ENCODE data around the gene DKK3. TPM values are rescaled to one million over a fixed set of nuclear protein-coding genes. Genes with fewer than 3 reads are reported as not detected.
"Not testable (repeated sequence)": the region's sequence is repeated elsewhere in the genome, so short reads cannot be mapped to it uniquely, and the experiment has no call there.

Gene DKK3
- polyA plus RNA-seq, 3 donors: 49.7 to 72.3 (median 66.7) TPM

DNA sequence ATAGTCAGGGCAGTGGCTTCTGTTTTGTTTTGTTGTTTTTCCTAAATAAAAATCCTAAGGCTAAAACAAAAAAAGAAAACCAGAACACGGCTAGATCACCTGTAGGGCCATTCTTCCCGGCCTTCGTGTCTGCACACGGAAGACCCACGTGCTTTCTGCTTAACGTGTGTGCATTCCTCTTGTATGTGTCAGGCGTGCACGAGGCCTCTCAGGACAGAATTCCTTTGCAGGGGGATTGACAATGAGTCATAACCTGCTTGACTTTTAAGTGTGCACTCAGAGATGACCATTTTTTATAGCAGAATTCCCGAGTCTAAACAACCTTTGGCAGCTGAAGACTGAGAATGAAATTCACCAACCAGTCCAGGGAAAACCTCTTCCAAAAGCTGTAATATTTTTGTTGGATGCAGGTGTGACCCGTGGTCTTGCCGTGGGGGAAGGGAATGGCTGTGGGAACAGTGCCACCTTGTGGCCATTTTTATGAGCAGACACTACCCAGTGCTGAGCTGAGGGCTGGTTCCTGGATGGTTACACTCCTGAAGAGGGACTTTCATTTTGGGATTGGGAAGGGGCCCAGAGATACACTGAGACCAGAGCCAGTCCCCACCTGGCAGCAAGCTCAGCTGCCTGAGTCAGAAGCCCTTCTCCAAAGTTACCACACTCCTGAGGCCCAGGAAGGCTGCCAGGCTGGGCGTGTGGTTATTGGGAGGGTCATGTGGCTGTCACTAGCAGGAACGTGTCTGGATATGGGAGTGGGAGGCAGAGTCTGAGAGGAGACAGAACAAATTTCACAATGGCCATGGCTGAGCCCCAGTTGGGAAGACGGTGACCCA is 35.7 kb upstream of the DKK3 start:
- DNase-seq (ENCODE audit: extremely low read depth in 1 of 11, low read depth in 9 of 11, low spot score in 4 of 11): peak; percentile 46 to 80 (median 65)

DNA sequence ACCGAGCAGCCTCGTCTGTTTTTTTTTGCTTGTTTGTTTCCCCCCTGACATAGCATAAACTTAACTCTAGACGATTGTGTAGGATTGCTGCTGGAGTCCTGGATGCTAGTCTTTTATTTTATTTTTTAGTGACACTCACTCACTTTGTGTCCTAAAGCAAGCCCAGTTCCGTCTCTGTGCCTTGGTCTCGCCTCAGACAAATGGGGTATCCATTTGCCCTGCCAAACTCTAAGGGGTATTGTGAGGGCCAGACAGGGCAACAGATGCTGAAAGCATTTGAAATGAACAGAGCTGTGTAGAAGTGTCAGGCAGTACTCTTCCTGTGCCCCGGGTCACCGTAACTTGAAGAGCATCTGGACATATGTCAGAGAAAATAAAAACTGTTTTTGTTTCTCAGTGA is 34.8 kb upstream of the DKK3 start:
- no peak for DNase-seq (ENCODE audit: extremely low read depth in 1 of 11, low read depth in 9 of 11, low spot score in 4 of 11)

DNA sequence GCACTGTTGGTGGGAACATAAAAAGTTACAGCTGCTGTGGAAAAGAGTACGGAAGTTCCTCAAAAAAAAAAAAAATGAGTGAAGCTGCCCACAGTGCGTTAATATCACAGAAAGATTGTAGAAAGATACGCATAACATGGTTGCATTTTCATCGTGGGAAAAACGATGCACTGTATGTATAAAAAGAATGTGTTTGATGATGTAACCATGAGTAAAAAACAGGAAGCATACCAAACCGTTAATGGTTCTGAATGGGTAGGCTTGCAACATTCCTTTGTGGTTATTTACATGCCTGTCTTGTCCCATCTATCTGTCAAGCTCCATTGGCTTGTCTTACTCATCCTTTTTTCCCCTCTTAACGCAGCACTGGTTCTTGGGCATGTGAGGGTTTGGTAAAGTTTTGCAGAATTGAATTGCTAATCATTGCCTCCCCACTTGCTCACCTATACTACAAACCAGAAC is 33.8 kb upstream of the DKK3 start:
- peak in 4 of 11 donors; percentile 16 to 40 (median 31) for DNase-seq (ENCODE audit: extremely low read depth in 1 of 11, low read depth in 9 of 11, low spot score in 4 of 11)

- DNase-seq (ENCODE audit: extremely low read depth in 1 of 11, low read depth in 9 of 11, low spot score in 4 of 11): not testable (repeated sequence)
Measured at GRCh38 chr11:12040719-12041118, 32.3 kb upstream of the DKK3 start.

GRCh38 chr11:12032968-12033367 is 24.5 kb upstream of the DKK3 start:
- DNase-seq (ENCODE audit: extremely low read depth in 1 of 11, low read depth in 9 of 11, low spot score in 4 of 11): no peak

DNA sequence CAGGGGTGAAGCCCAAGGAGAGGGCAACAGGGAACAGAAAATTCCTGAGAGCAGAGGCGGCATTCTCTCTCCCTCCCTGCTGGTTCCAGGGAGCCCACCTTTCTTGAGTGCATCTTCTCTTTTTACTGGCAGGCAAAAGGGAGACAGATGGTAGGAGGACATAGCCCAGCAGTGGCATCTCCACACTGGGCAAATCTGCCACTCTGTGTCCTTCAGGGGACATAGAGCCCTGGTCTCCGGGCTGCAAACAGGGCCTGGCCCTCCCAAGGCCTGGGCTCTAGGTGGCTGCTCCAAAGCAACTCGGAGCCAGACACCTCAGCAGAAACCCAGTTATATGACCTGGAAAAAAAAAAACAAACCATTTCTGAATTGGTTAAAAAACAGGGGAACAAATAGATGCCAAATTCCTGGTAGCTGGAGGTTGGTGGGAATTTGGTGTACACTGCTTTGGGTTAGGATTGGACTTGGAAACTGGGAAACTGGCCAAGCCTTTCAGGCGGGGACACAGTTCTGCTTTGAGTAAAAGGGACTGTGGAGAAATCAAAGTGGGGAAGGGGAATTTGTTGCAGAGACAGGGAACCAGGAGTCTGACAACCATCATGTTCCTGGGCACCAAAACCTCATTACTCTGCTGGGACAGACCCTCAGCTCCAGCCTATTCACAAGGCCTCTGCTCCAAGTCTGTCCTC is 23.6 kb upstream of the DKK3 start:
- no peak for DNase-seq (ENCODE audit: extremely low read depth in 1 of 11, low read depth in 9 of 11, low spot score in 4 of 11)

GRCh38 chr11:12029738-12030363 is 21.4 kb upstream of the DKK3 start:
- DNase-seq (ENCODE audit: extremely low read depth in 1 of 11, low read depth in 9 of 11, low spot score in 4 of 11): no peak

DNA sequence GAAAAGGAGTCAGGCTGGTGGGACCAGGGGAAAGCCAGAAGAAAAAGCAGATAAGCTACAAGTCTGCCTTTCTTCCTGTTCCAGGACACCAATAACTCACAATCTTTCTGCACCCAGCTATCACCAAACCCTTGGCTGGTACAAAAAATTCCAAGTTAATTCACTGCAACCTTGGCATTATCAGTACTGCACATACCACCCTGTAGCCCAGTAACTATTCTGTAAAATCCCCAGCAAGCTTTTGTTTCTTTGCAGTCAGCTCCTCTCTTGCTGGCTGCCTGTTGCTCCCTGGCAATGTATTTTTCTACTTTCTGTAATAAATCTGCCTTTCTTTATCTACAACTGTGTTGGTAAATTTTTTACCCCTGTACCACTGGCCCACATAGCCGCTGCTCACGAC is 20.7 kb upstream of the DKK3 start:
- no peak for DNase-seq (ENCODE audit: extremely low read depth in 1 of 11, low read depth in 9 of 11, low spot score in 4 of 11)

GRCh38 chr11:12028303-12028702 is 19.9 kb upstream of the DKK3 start:
- DNase-seq (ENCODE audit: extremely low read depth in 1 of 11, low read depth in 9 of 11, low spot score in 4 of 11): no peak

GRCh38 chr11:12026331-12027211 is 18.1 kb upstream of the DKK3 start:
- no peak for DNase-seq (ENCODE audit: extremely low read depth in 1 of 11, low read depth in 9 of 11, low spot score in 4 of 11)

DNA sequence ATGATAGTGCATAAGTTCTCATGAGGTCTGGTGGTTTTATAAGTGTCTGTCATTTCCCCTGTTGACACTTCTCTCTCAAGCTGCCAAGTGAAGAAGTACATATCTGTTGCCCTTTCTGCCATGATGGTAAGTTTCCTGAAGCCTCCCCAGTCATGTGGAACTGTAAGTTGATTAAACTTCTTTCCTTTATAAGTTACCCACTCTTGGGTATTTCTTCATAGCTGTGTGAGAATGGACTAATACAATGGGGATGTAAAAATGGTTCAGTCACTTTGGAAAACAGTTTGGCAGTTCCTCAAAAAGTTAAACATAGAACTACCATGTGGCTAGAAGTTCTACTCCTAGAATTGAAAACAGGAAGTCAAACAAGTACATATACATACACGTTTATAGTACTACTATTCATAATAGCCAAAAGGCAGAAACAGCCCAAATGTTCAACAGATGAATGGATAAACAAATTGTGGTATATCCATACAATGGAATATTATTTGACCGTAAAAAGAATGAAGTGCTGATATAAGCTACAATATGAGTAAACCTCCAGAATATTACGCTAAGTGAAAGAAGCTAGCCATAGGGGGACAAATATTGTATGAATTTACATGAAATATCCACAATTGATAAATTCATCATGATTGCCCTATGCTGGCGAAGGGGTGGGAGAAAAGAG is 16.0 kb upstream of the DKK3 start:
- DNase-seq (ENCODE audit: extremely low read depth in 1 of 11, low read depth in 9 of 11, low spot score in 4 of 11): no peak

DNA sequence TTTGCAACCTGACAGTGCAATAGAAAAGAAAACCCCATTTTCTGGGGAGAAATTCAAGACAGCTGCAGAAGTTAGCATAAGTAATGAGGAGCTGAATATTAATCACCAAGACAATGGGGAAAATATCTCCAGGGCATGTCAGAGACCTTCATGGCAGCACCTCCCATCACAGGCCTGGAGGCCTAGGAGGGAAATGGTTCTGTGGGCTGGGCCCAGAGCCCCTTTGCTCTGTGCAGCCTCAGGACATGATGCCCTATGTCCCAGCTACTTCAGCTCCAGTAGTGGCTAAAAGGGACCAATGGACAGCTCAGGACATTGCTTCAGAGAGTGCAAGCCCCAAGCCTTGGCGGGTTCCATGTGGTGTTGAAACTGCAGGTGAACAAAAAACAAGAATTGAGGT is 14.6 kb upstream of the DKK3 start:
- DNase-seq (ENCODE audit: extremely low read depth in 1 of 11, low read depth in 9 of 11, low spot score in 4 of 11): no peak

GRCh38 chr11:12020546-12020945 is 12.1 kb upstream of the DKK3 start:
- no peak for DNase-seq (ENCODE audit: extremely low read depth in 1 of 11, low read depth in 9 of 11, low spot score in 4 of 11)

GRCh38 chr11:12019866-12020416 is 11.5 kb upstream of the DKK3 start:
- no peak for DNase-seq (ENCODE audit: extremely low read depth in 1 of 11, low read depth in 9 of 11, low spot score in 4 of 11)

DNA sequence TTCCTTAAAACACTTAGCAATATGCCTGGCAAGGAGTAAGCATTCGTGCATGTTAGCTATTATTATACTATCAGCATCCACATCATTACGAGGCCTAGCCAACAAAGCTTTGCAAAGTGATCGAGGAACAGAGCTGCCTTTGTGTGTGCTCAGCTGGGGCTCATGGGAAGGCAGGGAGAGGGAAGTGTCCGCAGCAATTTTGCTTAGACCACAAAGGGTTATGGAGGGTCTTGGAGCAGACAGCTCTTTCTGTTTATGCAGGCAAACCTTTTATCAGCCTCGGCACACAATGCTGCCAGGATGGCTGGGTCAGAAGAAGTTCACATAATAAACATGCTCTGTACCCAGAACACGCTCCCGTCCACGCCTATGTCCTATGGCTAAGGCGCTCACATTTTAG is 10.9 kb upstream of the DKK3 start:
- no peak for DNase-seq (ENCODE audit: extremely low read depth in 1 of 11, low read depth in 9 of 11, low spot score in 4 of 11)

- no peak for DNase-seq (ENCODE audit: extremely low read depth in 1 of 11, low read depth in 9 of 11, low spot score in 4 of 11)
Measured at GRCh38 chr11:12017865-12018453, 9.5 kb upstream of the DKK3 start.

- no peak for DNase-seq (ENCODE audit: extremely low read depth in 1 of 11, low read depth in 9 of 11, low spot score in 4 of 11)
Measured at GRCh38 chr11:12017243-12017678, 8.8 kb upstream of the DKK3 start.

GRCh38 chr11:12016246-12016645 is 7.8 kb upstream of the DKK3 start:
- DNase-seq (ENCODE audit: extremely low read depth in 1 of 11, low read depth in 9 of 11, low spot score in 4 of 11): no peak

Data from renal cortex interstitium (tissue), 11 donors.